Right lobe of liver (tissue), 6 donors: Measurements from ENCODE around the gene USB1. TPM values are rescaled to one million over a fixed set of nuclear protein-coding genes. Genes with fewer than 3 reads are reported as not detected.
A peak's percentile ranks its signal among the peaks of the same experiment; 100 is the strongest.
"Not testable (repeated sequence)": the region's sequence is repeated elsewhere in the genome, so short reads cannot be mapped to it uniquely, and the experiment has no call there.

ENCODE experiments used
- ATAC-seq, 4 donors: fragments of 200-7000 bp; cut with Tn5 transposase; one replicate each; pipeline ENCODE4 v1.9.1; 2020; ENCODE audit warnings: mild to moderate bottlenecking in 4 of 4, moderate library complexity in 4 of 4
- DNase-seq, 3 donors: peaks; one replicate each; pipeline ENCODE4 v3.0.0-alpha.2; 2020
- H3K27ac ChIP-seq, 3 donors: fragments of 200-600 bp; one replicate each; pipeline ENCODE4 v1.8.0; 2022
- H3K27me3 ChIP-seq, 2 donors: fragments of 200-600 bp; one replicate each; pipeline ENCODE4 v1.8.0; 2022
- H3K36me3 ChIP-seq, 4 donors: fragments of 200-600 bp; sonication (generic) in 1 of 4; one replicate each; pipeline versions ENCODE4 v1.5.1 to v1.8.0; 2017 to 2022; ENCODE audit warnings: control low read depth in 1 of 4
- H3K4me1 ChIP-seq, 4 donors: fragments of 200-600 bp; sonication (generic) in 1 of 4; one replicate each; pipeline versions ENCODE4 v1.5.1 to v1.8.0; 2017 to 2022; ENCODE audit warnings: control low read depth in 1 of 4
- H3K4me3 ChIP-seq, 3 donors: fragments of 200-600 bp; one replicate each; pipeline ENCODE4 v1.8.0; 2022
- H3K9me3 ChIP-seq, 4 donors: fragments of 200-600 bp; sonication (generic) in 1 of 4; one replicate each; pipeline versions ENCODE4 v1.5.1 to v1.8.0; 2017 to 2022; ENCODE audit warnings: control low read depth in 1 of 4
- POLR2A ChIP-seq: fragments of 450-650 bp; IDR thresholded peaks from one replicate; pipeline ENCODE4 v1.6.1; 2017; ENCODE audit warnings: antibody characterized with exemption, mild to moderate bottlenecking
- WGBS: methylation state at CpG from one replicate; pipeline ENCODE4 v1.1.6; 2018; ENCODE audit warnings: low coverage, low lambda C conversion rate; ENCODE audit not compliant: insufficient coverage; ENCODE audit errors: missing lambda C conversion rate; 5-methylcytosine and 5-hydroxymethylcytosine counted together
- intact Hi-C, 2 donors: fragments of 100-400 bp; cut with DNase I; formaldehyde crosslinking; loops; one replicate each; pipeline versions ENCODE4 v1.11.2 to v1.14.1; 2022
- total RNA-seq, 6 experiments: library from RNA; depleted of rRNA in 2 of 6; stranded (reverse); fragments of >200 nt in 2 of 6; fragmentation: NEBNext Ultra II Directional in 3 of 6; extraction: Animal tissue kit (Norgen Biotek cat#: 25700) in 3 of 6; gene quantifications; one replicate each; pipeline versions ENCODE4 v1.1.0 to v1.2.4, GENCODE V29; 2016 to 2023
- TF ChIP-seq, protein P1 (sequence below), 4 donors: fragments of 200-600 bp in 3 of 4; fragments of 450-650 bp in 1 of 4; IDR thresholded peaks; one replicate each; pipeline versions ENCODE4 v1.5.1 to v1.8.0; 2016 to 2022; ENCODE audit warnings: antibody characterized with exemption in 4 of 4, mild to moderate bottlenecking in 2 of 4
- donor health status: DM: no; HTN: yes; CAD: no.
- donor health status: DM: no; HTN: no; CAD: no.
- donor health status: DM: no; HTN: no; CAD: no.
- donor health status: DM: no; HTN: yes; CAD: no.
- donor health status: DM: no; HTN: yes; CAD: no.

The USB1 gene
- total RNA-seq, 6 experiments from 2014 or later, result 20.6 to 63.3 (median 25.9) TPM

DNA sequence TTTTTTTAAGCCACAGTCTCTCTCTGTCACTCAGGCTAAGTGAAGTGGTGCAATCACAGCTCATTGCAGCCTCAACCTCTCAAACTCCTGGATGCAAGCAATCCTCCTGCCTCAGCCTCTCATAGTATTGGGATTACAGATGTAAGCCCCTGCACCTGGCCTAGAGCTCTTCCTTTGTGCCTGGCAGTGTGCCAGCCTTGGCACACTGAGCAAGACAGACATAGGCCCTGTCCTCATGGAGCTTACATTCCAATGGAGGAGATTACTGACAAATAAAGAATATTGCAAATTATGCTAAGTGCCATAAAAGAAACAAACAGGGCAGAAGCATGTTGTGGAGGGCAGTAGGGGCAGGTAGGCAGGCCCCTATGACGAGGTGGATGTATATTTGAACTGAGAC is 29.4 kb upstream of the USB1 start:
- Histone ChIP-seq H3K36me3 (no peaks in the 10 kb centered on the region), H3K4me3 (no peak overlapping the region), H3K27ac (no peak overlapping the region), H3K4me1 (no peaks in the 10 kb centered on the region), H3K9me3 (no peaks in the 10 kb centered on the region), H3K27me3 (no peaks in the 10 kb centered on the region)
- DNase-seq (no peak), ATAC-seq (no peak)
- TF ChIP-seq, protein P1, sequence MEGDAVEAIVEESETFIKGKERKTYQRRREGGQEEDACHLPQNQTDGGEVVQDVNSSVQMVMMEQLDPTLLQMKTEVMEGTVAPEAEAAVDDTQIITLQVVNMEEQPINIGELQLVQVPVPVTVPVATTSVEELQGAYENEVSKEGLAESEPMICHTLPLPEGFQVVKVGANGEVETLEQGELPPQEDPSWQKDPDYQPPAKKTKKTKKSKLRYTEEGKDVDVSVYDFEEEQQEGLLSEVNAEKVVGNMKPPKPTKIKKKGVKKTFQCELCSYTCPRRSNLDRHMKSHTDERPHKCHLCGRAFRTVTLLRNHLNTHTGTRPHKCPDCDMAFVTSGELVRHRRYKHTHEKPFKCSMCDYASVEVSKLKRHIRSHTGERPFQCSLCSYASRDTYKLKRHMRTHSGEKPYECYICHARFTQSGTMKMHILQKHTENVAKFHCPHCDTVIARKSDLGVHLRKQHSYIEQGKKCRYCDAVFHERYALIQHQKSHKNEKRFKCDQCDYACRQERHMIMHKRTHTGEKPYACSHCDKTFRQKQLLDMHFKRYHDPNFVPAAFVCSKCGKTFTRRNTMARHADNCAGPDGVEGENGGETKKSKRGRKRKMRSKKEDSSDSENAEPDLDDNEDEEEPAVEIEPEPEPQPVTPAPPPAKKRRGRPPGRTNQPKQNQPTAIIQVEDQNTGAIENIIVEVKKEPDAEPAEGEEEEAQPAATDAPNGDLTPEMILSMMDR (IDR thresholded peaks at IDR 0.05), result no peak
- TF ChIP-seq POLR2A, result no peak
- 82% methylated on average over 1 of the region's 1 CpG for WGBS
- intact Hi-C loops, result no loop called here

DNA sequence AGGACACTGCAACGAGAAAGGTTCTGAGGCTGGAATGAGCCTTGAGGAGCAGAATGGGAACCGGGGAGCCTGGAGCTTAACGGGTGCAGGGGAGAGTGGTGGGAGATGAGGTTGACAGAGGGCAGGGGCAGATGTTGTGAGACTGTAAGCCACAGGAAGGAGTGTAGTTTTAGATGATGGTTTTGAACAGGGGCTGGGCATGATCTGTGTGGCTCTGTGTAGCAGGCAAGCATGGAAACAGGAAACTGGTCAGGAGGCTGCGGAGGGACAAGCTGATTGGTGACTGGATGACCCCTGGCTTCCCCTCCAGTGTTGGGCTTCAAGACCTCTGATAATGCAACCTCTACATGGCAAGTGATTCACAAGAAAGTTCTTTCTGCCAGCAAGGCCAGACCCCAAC is 28.9 kb upstream of the USB1 start:
- DNase-seq (peak in 1 of 3 donors; percentile 22), ATAC-seq (no peak)
- no peak for TF ChIP-seq POLR2A
- TF ChIP-seq, protein P1 (IDR thresholded peaks at IDR 0.05), result no peak
- Histone ChIP-seq H3K4me1 (no peaks in the 10 kb centered on the region), H3K27me3 (no peaks in the 10 kb centered on the region), H3K9me3 (no peaks in the 10 kb centered on the region), H3K36me3 (no peaks in the 10 kb centered on the region), H3K27ac (no peak overlapping the region), H3K4me3 (no peak overlapping the region)
- 77% methylated on average over 3 of the region's 4 CpGs for WGBS
- intact Hi-C loops, result no loop called here

DNA sequence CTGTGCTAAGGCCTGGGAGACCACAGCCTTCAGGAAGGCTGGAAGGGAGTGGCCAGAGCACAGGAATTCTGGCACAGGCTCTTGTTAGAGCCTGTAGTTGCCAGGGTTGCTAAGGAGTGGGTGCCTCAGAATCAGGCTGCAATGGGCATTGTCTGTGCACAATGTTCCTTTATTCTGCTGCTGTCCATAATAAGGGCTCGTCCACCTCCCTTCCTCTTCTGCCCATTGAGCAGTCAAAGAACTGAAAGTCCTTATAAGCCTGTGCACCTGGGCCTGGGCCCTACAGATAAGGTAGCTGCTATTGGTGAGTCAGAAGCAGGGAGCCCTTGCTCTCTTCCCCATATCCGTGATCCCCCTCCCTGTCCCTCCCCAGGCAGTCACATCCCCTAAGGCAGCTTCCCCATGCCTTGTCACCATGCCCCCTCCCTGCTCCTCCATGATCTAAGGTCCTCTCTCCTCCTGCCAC is 24.8 kb upstream of the USB1 start:
- no CpG with 5 or more reads among the region's 2 CpGs for WGBS

DNA sequence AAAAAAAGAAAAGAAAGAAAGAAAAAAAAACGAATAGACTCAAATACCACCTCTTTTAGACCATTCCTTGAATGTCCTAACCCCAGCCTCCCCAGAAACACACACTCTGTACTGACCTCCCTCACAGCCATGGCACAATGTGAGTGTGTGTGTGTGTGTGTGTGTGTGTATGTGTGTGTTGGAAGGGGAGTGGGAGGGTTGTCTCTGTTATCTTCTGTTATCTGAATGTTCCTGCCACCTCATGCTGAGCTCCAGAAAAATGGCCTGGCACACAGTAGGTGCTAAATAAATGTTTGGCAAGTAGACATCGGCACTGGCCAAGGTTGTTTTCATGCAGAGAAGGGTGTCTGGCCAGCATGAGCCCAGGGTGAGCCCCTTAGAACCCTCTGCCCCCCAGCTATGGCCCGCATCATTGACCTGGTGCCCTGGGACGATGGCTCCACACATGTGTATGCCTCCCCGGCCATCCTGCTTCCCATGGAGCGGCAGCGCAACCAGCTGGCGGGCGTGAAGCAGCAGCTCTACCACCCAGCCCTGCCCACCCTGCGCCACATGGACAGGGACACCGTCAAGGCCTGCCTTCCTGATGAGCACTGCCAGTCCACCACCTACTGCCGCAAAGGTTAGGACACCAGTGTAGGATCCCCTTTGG is 23.7 kb upstream of the USB1 start:
- Histone ChIP-seq H3K4me3 (no peak overlapping the region), H3K9me3 (no peaks in the 10 kb centered on the region), H3K4me1 (no peaks in the 10 kb centered on the region), H3K27me3 (no peaks in the 10 kb centered on the region), H3K27ac (no peak overlapping the region), H3K36me3 (no peaks in the 10 kb centered on the region)
- no peak for TF ChIP-seq POLR2A
- TF ChIP-seq, protein P1 (IDR thresholded peaks at IDR 0.05), result no peak
- WGBS, result 64% methylated on average over 1 of the region's 12 CpGs
- ATAC-seq (peak in 2 of 4 donors; percentile 17 to 34), DNase-seq (peak in 1 of 3 donors; percentile 46)
- intact Hi-C loops, result no loop called here

More for the DNA sequence above, 24.8 kb upstream of the USB1 start:
- H3K36me3 ChIP-seq, result no peaks in the 10 kb centered on the region
- no peak overlapping the region for H3K4me3 ChIP-seq
- no peak for TF ChIP-seq POLR2A
- TF ChIP-seq, protein P1 (IDR thresholded peaks at IDR 0.05), result no peak
- intact Hi-C loops, result no loop called here
- H3K4me1 ChIP-seq, result no peaks in the 10 kb centered on the region
- DNase-seq (peak in 1 of 3 donors; percentile 13), ATAC-seq (peak in 1 of 4 donors; percentile 22)
- H3K27me3 ChIP-seq, result no peaks in the 10 kb centered on the region
- H3K9me3 ChIP-seq, result no peaks in the 10 kb centered on the region
- no peak overlapping the region for H3K27ac ChIP-seq

DNA sequence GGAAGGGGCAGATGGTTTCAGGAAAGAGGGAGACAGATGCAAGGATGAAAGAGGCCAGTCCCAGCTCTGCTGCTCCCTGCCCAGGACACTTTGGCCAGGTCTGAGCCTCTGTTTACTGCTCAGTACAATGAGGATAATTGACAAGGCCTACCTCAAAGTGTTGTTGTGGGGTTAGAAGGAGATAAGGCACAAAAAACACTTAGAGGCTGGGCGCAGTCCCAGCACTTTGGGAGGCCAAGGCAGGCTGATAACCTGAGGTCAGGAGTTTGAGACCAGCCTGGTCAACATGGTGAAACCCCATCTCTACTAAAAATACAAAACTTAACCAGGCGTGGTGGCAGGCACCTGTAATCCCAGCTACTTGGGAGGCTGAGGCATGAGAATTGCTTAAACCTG is 23.1 kb upstream of the USB1 start:
- ATAC-seq, H3K4me1 ChIP-seq, intact Hi-C loops, H3K27me3 ChIP-seq, H3K9me3 ChIP-seq, H3K27ac ChIP-seq, H3K4me3 ChIP-seq, H3K36me3 ChIP-seq: not testable (repeated sequence)
- DNase-seq, result peak in 1 of 3 donors; percentile 15
- 80% methylated on average over 1 of the region's 2 CpGs for WGBS
